Lower lobe of right lung (tissue), 2 donors: Measurements from ENCODE around the gene PILRB. TPM values are rescaled to one million over a fixed set of nuclear protein-coding genes. Genes with fewer than 3 reads are reported as not detected.
A peak's percentile ranks its signal among the peaks of the same experiment; 100 is the strongest.

Experiments used
- ATAC-seq, 2 donors: fragments of 200-7000 bp; cut with Tn5 transposase; one replicate each; pipeline ENCODE4 v1.9.1; 2020 to 2022; ENCODE audit warnings: mild to moderate bottlenecking in 2 of 2, moderate library complexity in 2 of 2
- DNase-seq: peaks from one replicate; pipeline ENCODE4 v3.0.0-alpha.2; 2020
- H3K27ac ChIP-seq: fragments of 200-600 bp; one replicate; pipeline ENCODE4 v1.8.0; 2022
- H3K27me3 ChIP-seq: fragments of 200-600 bp; one replicate; pipeline ENCODE4 v1.8.0; 2022; ENCODE audit warnings: low read depth
- H3K36me3 ChIP-seq: fragments of 200-600 bp; one replicate; pipeline ENCODE4 v1.8.0; 2022; ENCODE audit warnings: mild to moderate bottlenecking
- H3K4me1 ChIP-seq: fragments of 200-600 bp; one replicate; pipeline ENCODE4 v1.8.0; 2022
- H3K4me3 ChIP-seq: fragments of 200-600 bp; one replicate; pipeline ENCODE4 v1.8.0; 2022; ENCODE audit warnings: mild to moderate bottlenecking
- H3K9me3 ChIP-seq: fragments of 200-600 bp; one replicate; pipeline ENCODE4 v1.8.0; 2022
- CTCF ChIP-seq: fragments of 200-600 bp; IDR thresholded peaks from one replicate; pipeline ENCODE4 v1.8.0; 2022; ENCODE audit warnings: antibody characterized with exemption, mild to moderate bottlenecking
- intact Hi-C: fragments of 100-400 bp; cut with DNase I; formaldehyde crosslinking; loops from one replicate; pipeline ENCODE4 v1.11.0; 2022
- total RNA-seq: library from RNA; stranded (reverse); fragmentation: NEBNext Ultra II Directional; extraction: Animal tissue kit (Norgen Biotek cat#: 25700); gene quantifications from one replicate; pipeline ENCODE4 v1.2.1, GENCODE V29; 2021
- donor health status: DM: no; HTN: yes; CAD: no; lungs with severe emphysema.

The PILRB gene
- total RNA-seq, 1 donor from 2014 or later: 35.9 TPM

DNA sequence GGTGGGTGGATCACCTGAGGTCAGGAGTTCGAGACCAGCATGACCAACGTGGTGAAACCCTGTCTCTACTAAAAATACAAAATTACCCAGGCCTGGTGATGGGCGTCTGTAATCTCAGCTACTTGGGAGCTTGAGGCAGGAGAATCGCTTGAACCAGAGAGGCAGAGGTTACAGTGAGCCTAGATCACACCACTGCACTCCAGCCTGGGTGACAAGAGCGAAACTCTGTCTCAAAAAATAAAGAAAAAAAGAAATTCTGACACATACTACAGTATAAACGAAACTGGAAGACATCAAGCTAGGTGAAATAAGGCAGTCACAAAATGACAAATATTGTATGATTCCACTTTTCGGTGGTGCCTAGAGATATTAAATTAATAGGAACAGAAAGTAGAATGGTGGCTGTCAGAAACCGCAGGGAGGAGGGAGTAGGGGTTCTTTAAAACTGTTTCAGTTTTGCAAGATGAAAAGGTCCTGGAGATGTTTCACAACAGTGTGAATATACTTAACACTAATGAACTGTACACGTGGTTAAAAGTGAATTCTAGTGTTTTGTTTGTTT, 38.6 kb downstream of the PILRB start:
- H3K4me3 ChIP-seq: no peak overlapping the region
- no peaks in the 10 kb centered on the region for H3K4me1 ChIP-seq
- peak; percentile 74 to 80 for ATAC-seq
- H3K27me3 ChIP-seq: no peaks in the 10 kb centered on the region
- no peaks in the 10 kb centered on the region for H3K9me3 ChIP-seq
- TF ChIP-seq CTCF: no peak
- DNase-seq: no peak
- intact Hi-C loops: no loop called here
- H3K36me3 ChIP-seq: no peaks in the 10 kb centered on the region
- peak overlapping the region; percentile 46 for H3K27ac ChIP-seq

DNA sequence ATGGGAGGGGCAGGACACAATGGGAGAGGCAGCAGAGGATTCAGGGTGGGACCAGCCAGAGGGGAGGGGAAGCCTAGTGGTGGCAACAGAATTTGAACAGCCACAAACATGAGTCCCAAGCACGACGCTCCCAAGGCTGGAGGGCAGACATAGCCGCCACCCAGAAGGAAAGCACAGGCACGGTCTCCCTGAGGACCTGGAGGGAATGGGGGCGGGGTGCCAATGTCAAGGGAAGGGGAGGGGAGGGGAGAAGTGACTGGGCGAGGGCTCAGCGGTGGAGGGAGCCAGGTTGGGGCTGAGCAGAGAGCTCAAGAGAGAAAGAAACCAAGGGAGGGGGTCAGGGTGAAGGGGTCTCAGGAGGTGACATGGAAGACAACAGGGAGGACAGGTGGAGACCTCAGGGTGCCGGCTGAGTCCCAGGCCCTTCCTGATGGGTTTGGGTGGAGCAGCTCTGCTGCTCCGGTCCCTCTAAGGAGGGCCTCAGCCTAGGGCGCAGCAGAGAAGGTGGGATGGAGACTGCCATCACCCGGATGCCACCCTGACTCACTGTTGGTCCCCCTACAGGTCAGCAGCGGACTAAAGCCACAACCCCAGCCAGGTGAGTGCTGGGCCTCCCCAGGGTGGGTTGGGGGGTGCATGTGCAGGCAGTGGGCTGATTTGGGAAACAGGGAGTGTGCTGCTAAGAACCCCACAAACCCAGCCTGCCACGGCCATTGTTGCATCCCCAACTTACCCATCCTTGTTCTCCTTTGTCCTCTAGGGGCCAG, 39.6 kb downstream of the PILRB start:
- TF ChIP-seq CTCF: no peak

DNA sequence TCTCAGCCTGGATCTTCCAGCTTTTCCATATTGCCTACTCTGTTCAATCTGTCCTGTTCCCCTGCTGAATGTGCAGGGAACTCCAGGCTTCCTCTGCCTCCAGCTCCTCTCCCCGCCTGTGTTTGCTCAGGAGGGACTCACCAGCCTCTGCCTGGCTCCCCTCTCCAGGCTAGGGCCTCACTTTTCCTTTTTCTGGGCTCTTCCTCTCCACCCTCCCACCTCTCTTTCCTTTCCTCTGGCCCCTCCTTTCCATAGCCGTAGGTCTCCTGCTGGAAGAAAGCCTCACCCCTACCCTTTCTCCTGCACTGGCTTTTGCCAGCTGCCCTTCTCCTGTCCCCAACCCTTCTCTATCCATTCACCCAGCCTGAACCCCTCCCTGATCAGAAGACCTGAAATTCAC, 40.3 kb downstream of the PILRB start:
- TF ChIP-seq CTCF: no peak
- H3K27ac ChIP-seq: no peak overlapping the region
- intact Hi-C loops: no loop called here
- DNase-seq (no peak), ATAC-seq (no peak)
- no peak overlapping the region for H3K4me3 ChIP-seq
- no peaks in the 10 kb centered on the region for H3K36me3 ChIP-seq
- H3K27me3 ChIP-seq: no peaks in the 10 kb centered on the region
- H3K9me3 ChIP-seq: no peaks in the 10 kb centered on the region
- no peaks in the 10 kb centered on the region for H3K4me1 ChIP-seq

More for the DNA sequence above, 39.6 kb downstream of the PILRB start:
- intact Hi-C loops: no loop called here
- Histone ChIP-seq H3K27me3 (no peaks in the 10 kb centered on the region), H3K36me3 (no peaks in the 10 kb centered on the region), H3K27ac (no peak overlapping the region), H3K9me3 (no peaks in the 10 kb centered on the region), H3K4me3 (no peak overlapping the region), H3K4me1 (no peaks in the 10 kb centered on the region)
- DNase-seq (no peak), ATAC-seq (peak; percentile 7 to 21)

GRCh38 chr7:100400041-100400440, 42.1 kb downstream of the PILRB start:
- Histone ChIP-seq H3K27ac (no peak overlapping the region), H3K36me3 (no peaks in the 10 kb centered on the region), H3K4me1 (no peaks in the 10 kb centered on the region), H3K4me3 (no peak overlapping the region), H3K27me3 (no peaks in the 10 kb centered on the region), H3K9me3 (no peaks in the 10 kb centered on the region)
- DNase-seq (no peak), ATAC-seq (no peak)
- TF ChIP-seq CTCF: no peak
- intact Hi-C loops: no loop called here

DNA sequence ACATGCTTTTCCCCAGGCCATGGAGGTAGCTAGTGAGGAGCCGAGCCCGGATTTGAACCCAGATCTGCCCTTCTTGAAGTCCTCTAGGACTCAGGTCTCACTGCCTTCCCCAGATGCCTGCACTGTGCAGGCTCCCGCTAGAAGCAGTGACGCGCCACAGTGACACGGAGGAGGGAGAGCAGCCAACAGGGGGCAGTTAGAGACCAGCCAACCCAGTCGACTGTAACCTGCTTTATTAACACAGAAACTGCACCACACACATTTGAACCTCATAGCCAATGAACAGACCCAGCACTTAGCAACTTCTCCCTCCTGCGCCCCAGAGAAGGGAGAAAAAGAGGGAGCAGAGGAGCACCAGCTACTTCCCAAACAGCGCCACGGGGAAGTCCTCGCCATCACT, 42.7 kb downstream of the PILRB start:
- no peaks in the 10 kb centered on the region for H3K9me3 ChIP-seq
- H3K27me3 ChIP-seq: no peaks in the 10 kb centered on the region
- no peaks in the 10 kb centered on the region for H3K4me1 ChIP-seq
- DNase-seq (no peak), ATAC-seq (peak in 1 of 2 donors; percentile 37)
- TF ChIP-seq CTCF: no peak
- no peak overlapping the region for H3K27ac ChIP-seq
- intact Hi-C loops: no loop called here
- H3K4me3 ChIP-seq: no peak overlapping the region
- no peaks in the 10 kb centered on the region for H3K36me3 ChIP-seq
